CD14-positive monocyte (primary cell): ENCODE data around the gene F2RL1. TPM values are rescaled to one million over a fixed set of nuclear protein-coding genes. Genes with fewer than 3 reads are reported as not detected.

Source experiments
- DNase-seq, 3 donors: peaks; one replicate each; pipeline ENCODE4 v3.0.0-alpha.2; 2011 to 2022
- H2AFZ ChIP-seq: 2 replicates; pipeline ENCODE4 v1.6.0; 2012; ENCODE audit warnings: mild to moderate bottlenecking, low read depth, low read length, inconsistent platforms; ENCODE audit not compliant: insufficient read depth, poor library complexity, severe bottlenecking
- H3K27ac ChIP-seq, 2 donors: 1 replicate in 1 of 2; 2 replicates in 1 of 2; pipeline ENCODE4 v1.5.1; 2012 to 2013; ENCODE audit warnings: low read length in 2 of 2, control low read depth in 1 of 2, inconsistent platforms in 1 of 2, low read depth in 1 of 2, mild to moderate bottlenecking in 1 of 2
- H3K27me3 ChIP-seq, 2 donors: one replicate each; pipeline versions ENCODE4 v1.6.0 to v1.6.1; 2011 to 2013; ENCODE audit warnings: low read length in 2 of 2; ENCODE audit not compliant: control insufficient read depth in 2 of 2, insufficient read depth in 2 of 2
- H3K36me3 ChIP-seq, 2 donors: replicated peaks in 1 of 2; 1 replicate in 1 of 2; 2 replicates in 1 of 2; pipeline versions ENCODE4 v1.5.1 to v1.6.1; 2012 to 2013; ENCODE audit warnings: low read length in 2 of 2, control low read depth in 1 of 2, inconsistent platforms in 1 of 2, mild to moderate bottlenecking in 1 of 2; ENCODE audit not compliant: insufficient read depth in 2 of 2, control insufficient read depth in 1 of 2
- H3K4me1 ChIP-seq, 2 donors: 1 replicate in 1 of 2; 2 replicates in 1 of 2; pipeline versions ENCODE4 v1.5.1 to v1.6.1; 2012 to 2013; ENCODE audit warnings: low read length in 2 of 2, control low read depth in 1 of 2, inconsistent platforms in 1 of 2, mild to moderate bottlenecking in 1 of 2, moderate library complexity in 1 of 2; ENCODE audit not compliant: insufficient read depth in 2 of 2, control insufficient read depth in 1 of 2
- H3K4me2 ChIP-seq: replicated peaks from 2 replicates; pipeline ENCODE3; 2012; ENCODE audit warnings: low read length, moderate library complexity, mild to moderate bottlenecking; ENCODE audit not compliant: poor library complexity, severe bottlenecking; ENCODE audit errors: extremely low read depth
- H3K4me3 ChIP-seq, 3 experiments: fragments of 200-600 bp in 1 of 3; sonication (generic) in 1 of 3; replicated peaks in 1 of 3; 1 replicate in 2 of 3; 2 replicates in 1 of 3; pipeline ENCODE4 v1.5.1; 2011 to 2013; ENCODE audit warnings: low read length in 3 of 3, mild to moderate bottlenecking in 3 of 3, control low read depth in 2 of 3, low read depth in 2 of 3, inconsistent platforms in 1 of 3, moderate library complexity in 1 of 3
- H3K79me2 ChIP-seq: 2 replicates; pipeline ENCODE4 v1.6.0; 2012; ENCODE audit warnings: mild to moderate bottlenecking, control low read depth, inconsistent platforms, low read length, moderate library complexity; ENCODE audit not compliant: insufficient read depth
- H3K9ac ChIP-seq: 2 replicates; pipeline ENCODE4 v1.6.0; 2017; ENCODE audit warnings: low read length, mild to moderate bottlenecking; ENCODE audit not compliant: insufficient read depth, poor library complexity, severe bottlenecking
- H3K9me3 ChIP-seq, 2 donors: replicated peaks in 1 of 2; 1 replicate in 1 of 2; 2 replicates in 1 of 2; pipeline versions ENCODE4 v1.5.1 to v1.6.1; 2012 to 2013; ENCODE audit warnings: low read length in 2 of 2, control low read depth in 1 of 2; ENCODE audit not compliant: control insufficient read depth in 1 of 2, insufficient read depth in 1 of 2
- H4K20me1 ChIP-seq: 2 replicates; pipeline ENCODE4 v1.6.0; 2012; ENCODE audit warnings: mild to moderate bottlenecking, low read length, control low read depth, moderate library complexity; ENCODE audit not compliant: insufficient read depth
- H3K27ac Mint-ChIP-seq, 7 donors: one replicate each; pipeline ENCODE4 v1.8.0; 2020; ENCODE audit warnings: mild to moderate bottlenecking in 7 of 7, mixed read lengths in 7 of 7, moderate library complexity in 6 of 7, inconsistent platforms in 2 of 7
- H3K27me3 Mint-ChIP-seq, 3 donors: one replicate each; pipeline ENCODE4 v1.8.0; 2021 to 2022; ENCODE audit warnings: low read depth in 3 of 3, mild to moderate bottlenecking in 3 of 3, mixed read lengths in 3 of 3, moderate library complexity in 3 of 3, inconsistent platforms in 1 of 3
- H3K36me3 Mint-ChIP-seq, 2 donors: one replicate each; pipeline ENCODE4 v1.8.0; 2020; ENCODE audit warnings: mixed read lengths in 2 of 2, inconsistent platforms in 1 of 2, mild to moderate bottlenecking in 1 of 2
- H3K4me1 Mint-ChIP-seq: one replicate; pipeline ENCODE4 v1.8.0; 2020; ENCODE audit warnings: mild to moderate bottlenecking, mixed read lengths
- H3K4me3 Mint-ChIP-seq, 2 donors: one replicate each; pipeline ENCODE4 v1.8.0; 2020; ENCODE audit warnings: mild to moderate bottlenecking in 2 of 2, mixed read lengths in 2 of 2, moderate library complexity in 1 of 2
- H3K9me3 Mint-ChIP-seq, 7 donors: one replicate each; pipeline ENCODE4 v1.8.0; 2020 to 2022; ENCODE audit warnings: mixed read lengths in 7 of 7, mild to moderate bottlenecking in 6 of 7, moderate library complexity in 6 of 7, inconsistent platforms in 2 of 7
- CTCF ChIP-seq: fragments of 200-600 bp; IDR thresholded peaks from one replicate; pipeline ENCODE4 v1.8.0; 2022; ENCODE audit warnings: antibody characterized with exemption, mild to moderate bottlenecking
- WGBS: methylation state at CpG from one replicate; pipeline ENCODE4 v1.1.5; 2013; ENCODE audit warnings: missing lambda C conversion rate; ENCODE audit not compliant: insufficient coverage; 5-methylcytosine and 5-hydroxymethylcytosine counted together
- intact Hi-C, 2 donors: fragments of 100-400 bp; cut with micrococcal nuclease; formaldehyde crosslinking; loops; one replicate each; pipeline versions ENCODE4 v1.15.0 to v1.15.1; 2023
- polyA plus RNA-seq, 3 donors: library from polyadenylated mRNA; depleted of rRNA in 1 of 3; unstranded in 2 of 3; stranded (reverse) in 1 of 3; fragments of 300-500 nt in 2 of 3; fragments of >200 nt in 1 of 3; fragmentation: Illumina TruSeq in 2 of 3; gene quantifications; 1 replicate in 2 of 3; 2 replicates in 1 of 3; pipeline ENCODE4 v1.2.3, GENCODE V29; 2012 to 2021

Gene F2RL1
- polyA plus RNA-seq, 3 donors, result 2.5 to 23.9 (median 11.4) TPM

- no peak overlapping the region for H3K4me2 ChIP-seq
- H3K4me3 Mint-ChIP-seq, result no peak overlapping the region
- H3K27me3 ChIP-seq, result no peaks in the 10 kb centered on the region
- no CpG with 5 or more reads among the region's 1 CpG for WGBS
- no peak overlapping the region for H3K9ac ChIP-seq
- intact Hi-C loops, result no loop called here
- H3K9me3 ChIP-seq, result no peaks in the 10 kb centered on the region
- H3K9me3 Mint-ChIP-seq, result peaks cover 0 to 4% (median 0%) of the 10 kb centered on the region in 7 donors
- H2AFZ ChIP-seq, result no peak overlapping the region
- no peak for TF ChIP-seq CTCF
- H3K27ac ChIP-seq, result no peak overlapping the region
- no peak for DNase-seq
- peaks cover 0 to 4% (median 2%) of the 10 kb centered on the region in 3 donors for H3K27me3 Mint-ChIP-seq
- H3K4me3 ChIP-seq, result no peak overlapping the region
- no peaks in the 10 kb centered on the region for H3K36me3 Mint-ChIP-seq
- H3K4me1 ChIP-seq, result peaks cover 12 to 17% of the 10 kb centered on the region in 2 donors
- no peaks in the 10 kb centered on the region for H3K79me2 ChIP-seq
- H3K27ac Mint-ChIP-seq, result no peak overlapping the region
- no peaks in the 10 kb centered on the region for H3K36me3 ChIP-seq
- peaks cover 16% of the 10 kb centered on the region for H3K4me1 Mint-ChIP-seq
- no peaks in the 10 kb centered on the region for H4K20me1 ChIP-seq
Observed at GRCh38 chr5:76799588-76799987, 19.2 kb upstream of the F2RL1 start.

GRCh38 chr5:76800579-76800978 lies 18.3 kb upstream of the F2RL1 start:
- no peak for DNase-seq
- H3K27me3 ChIP-seq, result no peaks in the 10 kb centered on the region
- 100% methylated on average over 1 of the region's 3 CpGs for WGBS
- H3K27ac Mint-ChIP-seq, result peak overlapping the region in 1 of 7 donors; percentile 42
- intact Hi-C loops, result no loop called here
- peaks cover 0 to 4% (median 2%) of the 10 kb centered on the region in 3 donors for H3K27me3 Mint-ChIP-seq
- H3K4me1 Mint-ChIP-seq, result peaks cover 11% of the 10 kb centered on the region
- H3K9ac ChIP-seq, result no peak overlapping the region
- peaks cover 0 to 4% (median 0%) of the 10 kb centered on the region in 7 donors for H3K9me3 Mint-ChIP-seq
- no peak overlapping the region for H3K4me3 Mint-ChIP-seq
- H4K20me1 ChIP-seq, result no peaks in the 10 kb centered on the region
- H3K79me2 ChIP-seq, result no peaks in the 10 kb centered on the region
- no peak overlapping the region for H3K4me2 ChIP-seq
- H3K36me3 ChIP-seq, result no peaks in the 10 kb centered on the region
- H3K4me3 ChIP-seq, result no peak overlapping the region
- no peaks in the 10 kb centered on the region for H3K36me3 Mint-ChIP-seq
- H3K27ac ChIP-seq, result no peak overlapping the region
- H2AFZ ChIP-seq, result no peak overlapping the region
- no peaks in the 10 kb centered on the region for H3K9me3 ChIP-seq
- no peak for TF ChIP-seq CTCF
- H3K4me1 ChIP-seq, result peaks cover 2 to 7% of the 10 kb centered on the region in 2 donors
